ENCODE data around the gene RBM25.

The RBM25 gene

GRCh38 chr14:73146111-73146510 lies 87.8 kb downstream of the RBM25 start:
- H3K4me3 ChIP-seq (ENCODE audit: low read depth, low read length): no peak overlapping the region

GRCh38 chr14:73149753-73150152 lies 91.4 kb downstream of the RBM25 start:
- no peak for TF ChIP-seq CTCF (IDR thresholded peaks at IDR 0.05; ENCODE audit: borderline replicate concordance, insufficient read depth, low read depth, low read length)
- H3K4me3 ChIP-seq (ENCODE audit: low read depth, low read length): no peak overlapping the region

More at GRCh38 chr14:73146111-73146510, 87.8 kb downstream of the RBM25 start:
- TF ChIP-seq CTCF (IDR thresholded peaks at IDR 0.05; ENCODE audit: borderline replicate concordance, insufficient read depth, low read depth, low read length): no peak

GRCh38 chr14:73153272-73153671 lies 94.9 kb downstream of the RBM25 start:
- no peak for TF ChIP-seq CTCF (IDR thresholded peaks at IDR 0.05; ENCODE audit: borderline replicate concordance, insufficient read depth, low read depth, low read length)
- H3K4me3 ChIP-seq (ENCODE audit: low read depth, low read length): no peak overlapping the region

- no peak for TF ChIP-seq CTCF (IDR thresholded peaks at IDR 0.05; ENCODE audit: borderline replicate concordance, insufficient read depth, low read depth, low read length)
These were observed 103.9 kb downstream of the RBM25 start for GRCh38 chr14:73162251-73162650.

GRCh38 chr14:73166399-73166798 lies 108.1 kb downstream of the RBM25 start:
- H3K4me3 ChIP-seq (ENCODE audit: low read depth, low read length): no peak overlapping the region
- TF ChIP-seq CTCF (IDR thresholded peaks at IDR 0.05; ENCODE audit: borderline replicate concordance, insufficient read depth, low read depth, low read length): no peak

More at GRCh38 chr14:73162251-73162650, 103.9 kb downstream of the RBM25 start:
- no peak overlapping the region for H3K4me3 ChIP-seq (ENCODE audit: low read depth, low read length)

GRCh38 chr14:73167727-73168126 lies 109.4 kb downstream of the RBM25 start:
- TF ChIP-seq CTCF (IDR thresholded peaks at IDR 0.05; ENCODE audit: borderline replicate concordance, insufficient read depth, low read depth, low read length): no peak
- no peak overlapping the region for H3K4me3 ChIP-seq (ENCODE audit: low read depth, low read length)

GRCh38 chr14:73168274-73168673 lies 109.9 kb downstream of the RBM25 start:
- no peak overlapping the region for H3K4me3 ChIP-seq (ENCODE audit: low read depth, low read length)

More at GRCh38 chr14:73168274-73168673, 109.9 kb downstream of the RBM25 start:
- TF ChIP-seq CTCF (IDR thresholded peaks at IDR 0.05; ENCODE audit: borderline replicate concordance, insufficient read depth, low read depth, low read length): no peak
